NOMO-1 treated with dmso at 0.1 percent for 144 hours (cell line): ENCODE data around the gene RGMB.
A peak's percentile ranks its signal among the peaks of the same experiment; 100 is the strongest.
"Not testable (repeated sequence)": the region's sequence is repeated elsewhere in the genome, so short reads cannot be mapped to it uniquely, and the experiment has no call there.

Experiments used
- DNase-seq: peaks from one replicate; lab custom pipeline; 2025; ENCODE audit not compliant: unreplicated experiment; lab: John Stamatoyannopoulos, UW

The RGMB gene

GRCh38 chr5:98773464-98774191 lies at the start of gene RGMB:
RGMB (plus strand) TSS chr5:98773663; CDS start chr5:98774071, 408 bp downstream.
- peak; percentile 90 for DNase-seq

- DNase-seq = no peak
Measured at GRCh38 chr5:98726258-98726657, 47.2 kb upstream of the RGMB start.

- DNase-seq = no peak
Measured at GRCh38 chr5:98727686-98728085, 45.8 kb upstream of the RGMB start.

GRCh38 chr5:98734646-98735045 lies 38.8 kb upstream of the RGMB start:
- no peak for DNase-seq

- no peak for DNase-seq
Measured at GRCh38 chr5:98735806-98736507, 37.5 kb upstream of the RGMB start.

- no peak for DNase-seq
Measured at GRCh38 chr5:98736753-98737152, 36.7 kb upstream of the RGMB start.

GRCh38 chr5:98737441-98737840 lies 36.0 kb upstream of the RGMB start:
- not testable (repeated sequence) for DNase-seq

GRCh38 chr5:98738481-98739149 lies 34.8 kb upstream of the RGMB start:
- DNase-seq = not testable (repeated sequence)

- no peak for DNase-seq
Measured at GRCh38 chr5:98741926-98742325, 31.5 kb upstream of the RGMB start.

GRCh38 chr5:98742396-98743073 lies 30.9 kb upstream of the RGMB start:
- no peak for DNase-seq

GRCh38 chr5:98748259-98748658 lies 25.2 kb upstream of the RGMB start:
- not testable (repeated sequence) for DNase-seq

- DNase-seq = no peak
Measured at GRCh38 chr5:98749046-98749445, 24.4 kb upstream of the RGMB start.

- DNase-seq = no peak
Measured at GRCh38 chr5:98750693-98751092, 22.8 kb upstream of the RGMB start.

GRCh38 chr5:98752331-98752730 lies 21.1 kb upstream of the RGMB start:
- DNase-seq = not testable (repeated sequence)

GRCh38 chr5:98752801-98753200 lies 20.7 kb upstream of the RGMB start:
- not testable (repeated sequence) for DNase-seq

- no peak for DNase-seq
Measured at GRCh38 chr5:98753507-98753906, 20.0 kb upstream of the RGMB start.

GRCh38 chr5:98755406-98755805 lies 18.1 kb upstream of the RGMB start:
- no peak for DNase-seq

GRCh38 chr5:98757978-98758377 lies 15.5 kb upstream of the RGMB start:
- DNase-seq = no peak

- DNase-seq = no peak
Measured at GRCh38 chr5:98763001-98763630, 10.3 kb upstream of the RGMB start.

GRCh38 chr5:98765815-98766214 lies 7.6 kb upstream of the RGMB start:
- DNase-seq = no peak

GRCh38 chr5:98767581-98767980 lies 5.9 kb upstream of the RGMB start:
- DNase-seq = no peak
